Neural cell (in vitro differentiated cells): ENCODE measurements around the gene GBP2. TPM values are rescaled to one million over a fixed set of nuclear protein-coding genes. Genes with fewer than 3 reads are reported as not detected.

Experiments used
- H2AFZ ChIP-seq: fragments of 200-600, 300-800 bp; sonication (generic), shearing (Covaris generic); 2 replicates; pipeline ENCODE4 v1.6.0; 2014; ENCODE audit warnings: low read depth, mild to moderate bottlenecking, antibody characterized with exemption, low read length, moderate library complexity
- H3F3A ChIP-seq: fragments of 200-600 bp; shearing (Covaris generic); 2 replicates; pipeline ENCODE4 v1.6.1; 2016; ENCODE audit warnings: mild to moderate bottlenecking, moderate library complexity, mixed read lengths, antibody characterized with exemption, low read length; ENCODE audit not compliant: insufficient read depth, poor library complexity, severe bottlenecking
- H3K27ac ChIP-seq: fragments of 200-600, 300-800 bp; sonication (generic), shearing (Covaris generic); 2 replicates; pipeline ENCODE4 v1.5.1; 2014; ENCODE audit warnings: mild to moderate bottlenecking, low read length, moderate library complexity
- H3K27me3 ChIP-seq: fragments of 300-800, 200-600 bp; sonication (generic), shearing (Covaris generic); 2 replicates; pipeline ENCODE4 v1.6.0; 2014; ENCODE audit warnings: mild to moderate bottlenecking, low read depth, low read length, moderate library complexity; ENCODE audit not compliant: insufficient read depth
- H3K36me3 ChIP-seq: fragments of 300-800, 200-600 bp; sonication (generic), shearing (Covaris generic); 2 replicates; pipeline ENCODE4 v1.5.1; 2014; ENCODE audit warnings: mild to moderate bottlenecking, antibody characterized with exemption, low read length, moderate library complexity; ENCODE audit not compliant: insufficient read depth
- H3K4me2 ChIP-seq: fragments of 300-800, 200-600 bp; sonication (generic), shearing (Covaris generic); 2 replicates; pipeline ENCODE4 v1.6.0; 2014; ENCODE audit warnings: mild to moderate bottlenecking, low read length
- H3K4me3 ChIP-seq: fragments of 300-800, 200-600 bp; sonication (generic), shearing (Covaris generic); 2 replicates; pipeline ENCODE4 v1.5.1; 2014; ENCODE audit warnings: mild to moderate bottlenecking, low read length, moderate library complexity
- H3K79me2 ChIP-seq: fragments of 200-600 bp; shearing (Covaris generic); replicated peaks from 2 replicates; pipeline ENCODE4 v1.6.0; 2014; ENCODE audit warnings: mild to moderate bottlenecking, low read length, moderate library complexity; ENCODE audit not compliant: insufficient read depth
- H3K9ac ChIP-seq: fragments of 300-800, 200-600 bp; sonication (generic), shearing (Covaris generic); 2 replicates; pipeline ENCODE4 v1.6.1; 2016; ENCODE audit warnings: mild to moderate bottlenecking, low read length, mixed read lengths
- H3K9me2 ChIP-seq: fragments of 200-600 bp; shearing (Covaris generic); 2 replicates; pipeline ENCODE4 v1.6.1; 2016; ENCODE audit warnings: mild to moderate bottlenecking, low read length, mixed read lengths; ENCODE audit not compliant: insufficient read depth
- H3K9me3 ChIP-seq: fragments of 200-600, 300-800 bp; sonication (generic), shearing (Covaris generic); 2 replicates; pipeline ENCODE4 v1.6.1; 2016; ENCODE audit warnings: mild to moderate bottlenecking, mixed run types, low read length, moderate library complexity, mixed read lengths
- H4K20me1 ChIP-seq: fragments of 200-600 bp; shearing (Covaris generic); 2 replicates; pipeline ENCODE4 v1.6.1; 2016; ENCODE audit warnings: mild to moderate bottlenecking, mixed run types; ENCODE audit not compliant: insufficient read depth
- EP300 ChIP-seq: fragments of 450-650 bp; conservative IDR thresholded peaks from 2 replicates; pipeline ENCODE4 v1.6.1; 2014; ENCODE audit warnings: antibody characterized with exemption, mild to moderate bottlenecking, moderate library complexity; ENCODE audit not compliant: poor library complexity, severe bottlenecking
- EZH2 ChIP-seq: fragments of 200-600, 300-800 bp; shearing (Covaris generic), sonication (generic); IDR thresholded peaks from 2 replicates; pipeline ENCODE4 v1.6.1; 2014; ENCODE audit warnings: antibody characterized with exemption, low read length, borderline replicate concordance, mild to moderate bottlenecking; ENCODE audit not compliant: insufficient read depth, poor library complexity, severe bottlenecking
- MXI1 ChIP-seq: fragments of 450-650 bp; conservative IDR thresholded peaks from 2 replicates; pipeline ENCODE4 v1.6.1; 2014; ENCODE audit warnings: antibody characterized with exemption, mild to moderate bottlenecking; ENCODE audit not compliant: poor library complexity, severe bottlenecking
- POLR2AphosphoS5 ChIP-seq: IDR thresholded peaks from 2 replicates; pipeline ENCODE4 v1.6.1; 2012
- RAD21 ChIP-seq: fragments of 450-650 bp; conservative IDR thresholded peaks from 2 replicates; pipeline ENCODE4 v1.6.1; 2014; ENCODE audit warnings: antibody characterized with exemption, mild to moderate bottlenecking, moderate library complexity
- SMC3 ChIP-seq: fragments of 450-650 bp; conservative IDR thresholded peaks from 2 replicates; pipeline ENCODE4 v1.6.1; 2014; ENCODE audit warnings: antibody characterized with exemption, mild to moderate bottlenecking, moderate library complexity; ENCODE audit not compliant: poor library complexity
- TAF1 ChIP-seq: IDR thresholded peaks from 2 replicates; pipeline ENCODE4 v1.6.1; 2012; ENCODE audit warnings: low read depth
- polyA plus RNA-seq: library from polyadenylated mRNA; depleted of rRNA; stranded (reverse); fragments of >200 nt; gene quantifications from 2 replicates; pipeline ENCODE4 v1.2.3, GENCODE V29; 2014
- TF ChIP-seq, protein P1 (sequence below): IDR thresholded peaks from 2 replicates; pipeline ENCODE4 v1.6.1; 2012; ENCODE audit warnings: borderline replicate concordance
- TF ChIP-seq, protein P2 (sequence below): fragments of 450-650 bp; IDR thresholded peaks from 2 replicates; pipeline ENCODE4 v1.5.1; 2014; ENCODE audit warnings: antibody characterized with exemption, mild to moderate bottlenecking, moderate library complexity; ENCODE audit not compliant: poor library complexity, severe bottlenecking

The GBP2 gene
- polyA plus RNA-seq, 1 donor from 2014 or later: not detected

DNA sequence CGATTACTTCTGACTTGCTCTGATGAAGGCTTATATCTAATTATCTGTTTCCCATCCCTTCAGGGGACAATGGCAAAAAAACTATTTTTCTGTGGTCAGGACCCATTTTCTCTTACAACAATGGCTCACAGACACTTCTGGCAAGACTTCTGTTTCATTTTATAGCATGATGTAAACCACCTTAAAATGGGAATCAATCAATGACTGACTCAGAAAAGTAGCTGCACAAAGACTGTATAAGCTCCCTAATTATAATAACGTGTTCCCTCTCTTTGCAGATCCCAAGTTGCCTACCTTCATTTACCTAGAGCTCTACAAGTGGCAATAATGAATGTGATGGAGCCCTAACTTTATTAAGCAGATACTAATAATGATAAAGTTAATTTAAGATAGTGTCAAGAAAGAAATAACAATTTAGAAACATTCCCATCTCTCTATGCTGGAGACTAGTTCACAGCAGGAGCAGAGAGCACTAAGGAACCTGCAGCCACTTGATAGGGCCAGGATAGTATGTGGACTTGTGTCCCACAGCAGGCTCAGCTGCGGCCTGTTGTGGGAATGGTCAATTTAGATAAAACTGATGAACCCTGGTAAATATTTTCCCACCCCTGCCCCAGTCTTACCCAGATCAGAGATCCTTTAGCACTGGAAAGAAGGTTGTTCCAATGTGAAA lies 538 bp downstream of the GBP2 start:
- H3K9me2 ChIP-seq: no peaks in the 10 kb centered on the region
- no peaks in the 10 kb centered on the region for H3K9me3 ChIP-seq
- no peaks in the 10 kb centered on the region for H3K36me3 ChIP-seq
- H3F3A ChIP-seq: no peaks in the 10 kb centered on the region
- H3K4me2 ChIP-seq: no peak overlapping the region
- no peaks in the 10 kb centered on the region for H4K20me1 ChIP-seq
- no peak overlapping the region for H3K9ac ChIP-seq
- no peak overlapping the region for H3K4me3 ChIP-seq
- TF ChIP-seq EZH2 (no peak), POLR2AphosphoS5 (no peak), TAF1 (no peak), MXI1 (no peak), SMC3 (no peak), RAD21 (no peak), EP300 (no peak)
- TF ChIP-seq, protein P1, sequence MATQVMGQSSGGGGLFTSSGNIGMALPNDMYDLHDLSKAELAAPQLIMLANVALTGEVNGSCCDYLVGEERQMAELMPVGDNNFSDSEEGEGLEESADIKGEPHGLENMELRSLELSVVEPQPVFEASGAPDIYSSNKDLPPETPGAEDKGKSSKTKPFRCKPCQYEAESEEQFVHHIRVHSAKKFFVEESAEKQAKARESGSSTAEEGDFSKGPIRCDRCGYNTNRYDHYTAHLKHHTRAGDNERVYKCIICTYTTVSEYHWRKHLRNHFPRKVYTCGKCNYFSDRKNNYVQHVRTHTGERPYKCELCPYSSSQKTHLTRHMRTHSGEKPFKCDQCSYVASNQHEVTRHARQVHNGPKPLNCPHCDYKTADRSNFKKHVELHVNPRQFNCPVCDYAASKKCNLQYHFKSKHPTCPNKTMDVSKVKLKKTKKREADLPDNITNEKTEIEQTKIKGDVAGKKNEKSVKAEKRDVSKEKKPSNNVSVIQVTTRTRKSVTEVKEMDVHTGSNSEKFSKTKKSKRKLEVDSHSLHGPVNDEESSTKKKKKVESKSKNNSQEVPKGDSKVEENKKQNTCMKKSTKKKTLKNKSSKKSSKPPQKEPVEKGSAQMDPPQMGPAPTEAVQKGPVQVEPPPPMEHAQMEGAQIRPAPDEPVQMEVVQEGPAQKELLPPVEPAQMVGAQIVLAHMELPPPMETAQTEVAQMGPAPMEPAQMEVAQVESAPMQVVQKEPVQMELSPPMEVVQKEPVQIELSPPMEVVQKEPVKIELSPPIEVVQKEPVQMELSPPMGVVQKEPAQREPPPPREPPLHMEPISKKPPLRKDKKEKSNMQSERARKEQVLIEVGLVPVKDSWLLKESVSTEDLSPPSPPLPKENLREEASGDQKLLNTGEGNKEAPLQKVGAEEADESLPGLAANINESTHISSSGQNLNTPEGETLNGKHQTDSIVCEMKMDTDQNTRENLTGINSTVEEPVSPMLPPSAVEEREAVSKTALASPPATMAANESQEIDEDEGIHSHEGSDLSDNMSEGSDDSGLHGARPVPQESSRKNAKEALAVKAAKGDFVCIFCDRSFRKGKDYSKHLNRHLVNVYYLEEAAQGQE: no peak
- TF ChIP-seq, protein P2, sequence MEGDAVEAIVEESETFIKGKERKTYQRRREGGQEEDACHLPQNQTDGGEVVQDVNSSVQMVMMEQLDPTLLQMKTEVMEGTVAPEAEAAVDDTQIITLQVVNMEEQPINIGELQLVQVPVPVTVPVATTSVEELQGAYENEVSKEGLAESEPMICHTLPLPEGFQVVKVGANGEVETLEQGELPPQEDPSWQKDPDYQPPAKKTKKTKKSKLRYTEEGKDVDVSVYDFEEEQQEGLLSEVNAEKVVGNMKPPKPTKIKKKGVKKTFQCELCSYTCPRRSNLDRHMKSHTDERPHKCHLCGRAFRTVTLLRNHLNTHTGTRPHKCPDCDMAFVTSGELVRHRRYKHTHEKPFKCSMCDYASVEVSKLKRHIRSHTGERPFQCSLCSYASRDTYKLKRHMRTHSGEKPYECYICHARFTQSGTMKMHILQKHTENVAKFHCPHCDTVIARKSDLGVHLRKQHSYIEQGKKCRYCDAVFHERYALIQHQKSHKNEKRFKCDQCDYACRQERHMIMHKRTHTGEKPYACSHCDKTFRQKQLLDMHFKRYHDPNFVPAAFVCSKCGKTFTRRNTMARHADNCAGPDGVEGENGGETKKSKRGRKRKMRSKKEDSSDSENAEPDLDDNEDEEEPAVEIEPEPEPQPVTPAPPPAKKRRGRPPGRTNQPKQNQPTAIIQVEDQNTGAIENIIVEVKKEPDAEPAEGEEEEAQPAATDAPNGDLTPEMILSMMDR: no peak
- no peaks in the 10 kb centered on the region for H3K27me3 ChIP-seq
- no peak overlapping the region for H2AFZ ChIP-seq
- no peak overlapping the region for H3K27ac ChIP-seq
- H3K79me2 ChIP-seq: no peaks in the 10 kb centered on the region

DNA sequence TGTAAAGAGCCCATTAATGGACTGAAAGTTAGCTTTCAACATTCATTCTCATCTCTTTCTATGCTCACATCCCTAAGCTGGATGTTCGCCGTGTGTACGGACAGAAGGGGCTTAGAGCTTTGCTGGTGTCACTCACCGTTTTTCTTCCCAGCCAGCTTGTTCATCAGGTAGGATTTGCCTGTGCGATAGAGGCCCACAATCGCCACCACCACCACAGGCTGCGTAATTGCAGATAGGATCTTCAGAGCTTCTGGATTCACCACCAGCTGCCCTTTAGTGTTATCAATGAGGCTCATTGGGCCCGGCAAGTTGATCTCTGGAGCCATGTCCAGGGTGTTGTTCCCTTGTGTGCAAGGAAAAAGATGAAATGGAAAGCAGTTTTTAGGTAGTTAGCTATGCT lies 4.3 kb downstream of the GBP2 start:
- no peaks in the 10 kb centered on the region for H3F3A ChIP-seq
- H3K4me2 ChIP-seq: no peak overlapping the region
- TF ChIP-seq, protein P2: no peak
- TF ChIP-seq, protein P1: no peak
- TF ChIP-seq MXI1 (no peak), SMC3 (no peak), RAD21 (no peak), EZH2 (no peak), POLR2AphosphoS5 (no peak), EP300 (no peak), TAF1 (no peak)
- H3K9me2 ChIP-seq: no peaks in the 10 kb centered on the region
- H3K27ac ChIP-seq: no peak overlapping the region
- no peaks in the 10 kb centered on the region for H3K36me3 ChIP-seq
- H3K9me3 ChIP-seq: no peaks in the 10 kb centered on the region
- H2AFZ ChIP-seq: no peak overlapping the region
- H4K20me1 ChIP-seq: no peaks in the 10 kb centered on the region
- H3K9ac ChIP-seq: no peak overlapping the region
- H3K4me3 ChIP-seq: no peak overlapping the region
- no peaks in the 10 kb centered on the region for H3K79me2 ChIP-seq
- no peaks in the 10 kb centered on the region for H3K27me3 ChIP-seq
